ENCODE results near the gene GPR137C. TPM values are rescaled to one million over a fixed set of nuclear protein-coding genes. Genes with fewer than 3 reads are reported as not detected.

Gene GPR137C
- total RNA-seq, 1 experiment from 2014 or later = 1.2 TPM

GRCh38 chr14:52609445-52610044 is 56.9 kb downstream of the GPR137C start:
- H3K27me3 ChIP-seq (ENCODE audit: insufficient read depth, low read depth) = no peaks in the 10 kb centered on the region
- H3K36me3 ChIP-seq (ENCODE audit: low read depth) = no peaks in the 10 kb centered on the region
- H4K20me1 ChIP-seq (ENCODE audit: insufficient read depth) = no peaks in the 10 kb centered on the region
- DNase-seq = no peak
- no peak overlapping the region for H3K27ac ChIP-seq
- H3K9me2 ChIP-seq (ENCODE audit: insufficient read depth) = no peaks in the 10 kb centered on the region
- TF ChIP-seq EZH2 (IDR thresholded peaks at IDR 0.05; ENCODE audit: low read depth) (no peak), CTCF (conservative IDR thresholded peaks at IDR 0.05) (no peak)
- no peaks in the 10 kb centered on the region for H3F3A ChIP-seq (ENCODE audit: insufficient read depth, low read depth)
- H3K4me1 ChIP-seq (replicated peaks; ENCODE audit: insufficient read depth) = no peaks in the 10 kb centered on the region
- ChIA-PET POLR2A (ENCODE audit: unreplicated experiment) (interaction anchor here (0.7 kb wide), 1 partner anchor 14 kb away, joined by 6 read pairs; no protein-coding TSS in a partner anchor), CTCF (no interaction called here)
- H2AFZ ChIP-seq = no peak overlapping the region
- intact Hi-C loops (cut with micrococcal nuclease; ENCODE audit: unreplicated experiment) = no loop called here
- H3K9me3 ChIP-seq (ENCODE audit: insufficient read depth, low read depth) = peaks cover 6% of the 10 kb centered on the region; the same call in 1 of the 2 replicates
- H3K4me2 ChIP-seq = no peak overlapping the region
- no peak overlapping the region for H3K4me3 ChIP-seq
- no TSS peak for BruUV-seq (replicated peaks)
- no peaks in the 10 kb centered on the region for H3K79me2 ChIP-seq (ENCODE audit: low read depth)

GRCh38 chr14:52610187-52610586 is 57.6 kb downstream of the GPR137C start:
- ChIA-PET CTCF (no interaction called here), POLR2A (ENCODE audit: unreplicated experiment) (no interaction called here)
- H4K20me1 ChIP-seq (ENCODE audit: insufficient read depth) = no peaks in the 10 kb centered on the region
- TF ChIP-seq CTCF (conservative IDR thresholded peaks at IDR 0.05) = no peak
- no peak for TF ChIP-seq EZH2 (IDR thresholded peaks at IDR 0.05; ENCODE audit: low read depth)
- no peaks in the 10 kb centered on the region for H3K4me1 ChIP-seq (replicated peaks; ENCODE audit: insufficient read depth)
- no peaks in the 10 kb centered on the region for H3K36me3 ChIP-seq (ENCODE audit: low read depth)
- H3K4me2 ChIP-seq = no peak overlapping the region
- no peaks in the 10 kb centered on the region for H3K9me3 ChIP-seq (ENCODE audit: insufficient read depth, low read depth)
- no peaks in the 10 kb centered on the region for H3K27me3 ChIP-seq (ENCODE audit: insufficient read depth, low read depth)
- H3K79me2 ChIP-seq (ENCODE audit: low read depth) = no peaks in the 10 kb centered on the region
- H3K27ac ChIP-seq = no peak overlapping the region
- no peak overlapping the region for H3K4me3 ChIP-seq
- BruUV-seq (replicated peaks) = no TSS peak
- no peaks in the 10 kb centered on the region for H3K9me2 ChIP-seq (ENCODE audit: insufficient read depth)
- H2AFZ ChIP-seq = no peak overlapping the region
- intact Hi-C loops (cut with micrococcal nuclease; ENCODE audit: unreplicated experiment) = no loop called here
- DNase-seq = no peak
- no peaks in the 10 kb centered on the region for H3F3A ChIP-seq (ENCODE audit: insufficient read depth, low read depth)

- DNase-seq = no peak
- no peaks in the 10 kb centered on the region for H3K27me3 ChIP-seq (ENCODE audit: insufficient read depth, low read depth)
- no peaks in the 10 kb centered on the region for H3F3A ChIP-seq (ENCODE audit: insufficient read depth, low read depth)
- no peak overlapping the region for H3K27ac ChIP-seq
- H3K36me3 ChIP-seq (ENCODE audit: low read depth) = no peaks in the 10 kb centered on the region
- intact Hi-C loops (cut with micrococcal nuclease; ENCODE audit: unreplicated experiment) = no loop called here
- no peaks in the 10 kb centered on the region for H3K4me1 ChIP-seq (replicated peaks; ENCODE audit: insufficient read depth)
- no peak overlapping the region for H2AFZ ChIP-seq
- H3K4me3 ChIP-seq = no peak overlapping the region
- POLR2A ChIA-PET (ENCODE audit: unreplicated experiment) = interaction anchor here (0.7 kb wide), 1 partner anchor 163 kb away, joined by 3 read pairs; no protein-coding TSS in a partner anchor
- CTCF ChIA-PET = no interaction called here
- no peak for TF ChIP-seq EZH2 (IDR thresholded peaks at IDR 0.05; ENCODE audit: low read depth)
- TF ChIP-seq CTCF (conservative IDR thresholded peaks at IDR 0.05) = no peak
- no peaks in the 10 kb centered on the region for H3K9me3 ChIP-seq (ENCODE audit: insufficient read depth, low read depth)
- no peaks in the 10 kb centered on the region for H4K20me1 ChIP-seq (ENCODE audit: insufficient read depth)
- H3K4me2 ChIP-seq = no peak overlapping the region
- BruUV-seq (replicated peaks) = no TSS peak
- no peaks in the 10 kb centered on the region for H3K79me2 ChIP-seq (ENCODE audit: low read depth)
- no peaks in the 10 kb centered on the region for H3K9me2 ChIP-seq (ENCODE audit: insufficient read depth)
Observed at GRCh38 chr14:52618602-52619001, 66.0 kb downstream of the GPR137C start.

Measured in PC-9 (cell line).